SK-N-SH treated with all-trans-retinoic acid at 6 μM for 48 hours (cell line): ENCODE data around the gene AOPEP.

Experiments
- ATAC-seq: fragments of 200-7000 bp; cut with Tn5 transposase; 3 replicates; pipeline ENCODE4 v1.9.1; 2020; ENCODE audit warnings: mild to moderate bottlenecking, moderate library complexity
- ARNTL ChIP-seq: fragments of 450-650 bp; formaldehyde crosslinking; IDR thresholded peaks from 2 replicates; pipeline ENCODE4 v1.5.0; 2020; ENCODE audit warnings: low read depth, mild to moderate bottlenecking, moderate library complexity, borderline replicate concordance
- BACH2 ChIP-seq: fragments of 250-450 bp; sonication (Bioruptor Pico); IDR thresholded peaks from 2 replicates; pipeline ENCODE4 v1.9.0; 2021; ENCODE audit warnings: mild to moderate bottlenecking, borderline replicate concordance
- CREB5 ChIP-seq: fragments of 250-450 bp; sonication (Bioruptor Pico); IDR thresholded peaks from 2 replicates; pipeline ENCODE4 v1.5.1; 2020; ENCODE audit warnings: low read depth, mild to moderate bottlenecking, moderate library complexity
- CSDC2 ChIP-seq: fragments of 250-450 bp; sonication (Bioruptor Pico); IDR thresholded peaks from 2 replicates; pipeline ENCODE4 v1.5.0; 2020; ENCODE audit warnings: mild to moderate bottlenecking, moderate library complexity
- CSRNP3 ChIP-seq: fragments of 250-450 bp; sonication (Bioruptor Pico); IDR thresholded peaks from 2 replicates; pipeline ENCODE4 v1.5.1; 2021; ENCODE audit warnings: mild to moderate bottlenecking, moderate library complexity
- ISL1 ChIP-seq: fragments of 250-450 bp; sonication (Bioruptor Pico); IDR thresholded peaks from 2 replicates; pipeline ENCODE4 v2.1.2; 2022; ENCODE audit warnings: mild to moderate bottlenecking, moderate library complexity
- OSR1 ChIP-seq: fragments of 250-450 bp; sonication (Bioruptor Pico); IDR thresholded peaks from 2 replicates; pipeline ENCODE4 v1.8.0; 2022; ENCODE audit warnings: moderate library complexity, mild to moderate bottlenecking, inconsistent platforms
- PATZ1 ChIP-seq: fragments of 250-450 bp; sonication (Bioruptor Pico); IDR thresholded peaks from 2 replicates; pipeline ENCODE4 v1.8.0; 2020; ENCODE audit warnings: mild to moderate bottlenecking, moderate library complexity, borderline replicate concordance
- POU6F1 ChIP-seq: fragments of 250-450 bp; sonication (Bioruptor Pico); IDR thresholded peaks from 2 replicates; pipeline ENCODE4 v1.8.0; 2021; ENCODE audit warnings: low read depth, mild to moderate bottlenecking, moderate library complexity, borderline replicate concordance
- PPARA ChIP-seq: fragments of 250-450 bp; sonication (Bioruptor Pico); IDR thresholded peaks from 2 replicates; pipeline ENCODE4 v1.5.0; 2020; ENCODE audit warnings: mild to moderate bottlenecking, borderline replicate concordance
- RARB ChIP-seq: fragments of 250-450 bp; sonication (Bioruptor Pico); IDR thresholded peaks from 2 replicates; pipeline ENCODE4 v1.8.0; 2021; ENCODE audit warnings: mild to moderate bottlenecking, moderate library complexity
- SNAI2 ChIP-seq: fragments of 250-450 bp; sonication (Bioruptor Pico); IDR thresholded peaks from 2 replicates; pipeline ENCODE4 v1.5.0; 2020; ENCODE audit warnings: mild to moderate bottlenecking, moderate library complexity
- TCF4 ChIP-seq: fragments of 250-450 bp; sonication (Bioruptor Pico); IDR thresholded peaks from 2 replicates; pipeline ENCODE4 v1.8.0; 2021; ENCODE audit warnings: mild to moderate bottlenecking, moderate library complexity, borderline replicate concordance
- TOX ChIP-seq: fragments of 250-450 bp; sonication (Bioruptor Pico); IDR thresholded peaks from 2 replicates; pipeline ENCODE4 v1.8.0; 2021; ENCODE audit warnings: mild to moderate bottlenecking, moderate library complexity, borderline replicate concordance
- TSHZ2 ChIP-seq: fragments of 250-450 bp; sonication (Bioruptor Pico); IDR thresholded peaks from 2 replicates; pipeline ENCODE4 v1.5.0; 2020; ENCODE audit warnings: mild to moderate bottlenecking, moderate library complexity
- ZC3H10 ChIP-seq: fragments of 250-450 bp; sonication (Bioruptor Pico); IDR thresholded peaks from 2 replicates; pipeline ENCODE4 v1.5.1; 2021; ENCODE audit warnings: mild to moderate bottlenecking, moderate library complexity
- ZFP3 ChIP-seq: fragments of 250-450 bp; sonication (Bioruptor Pico); IDR thresholded peaks from 2 replicates; pipeline ENCODE4 v1.5.0; 2020; ENCODE audit warnings: mild to moderate bottlenecking, moderate library complexity
- ZFP30 ChIP-seq: fragments of 450-650 bp; formaldehyde crosslinking; IDR thresholded peaks from 2 replicates; pipeline ENCODE4 v1.5.0; 2022; ENCODE audit warnings: mild to moderate bottlenecking, moderate library complexity
- ZNF565 ChIP-seq: fragments of 450-650 bp; formaldehyde crosslinking; conservative IDR thresholded peaks from 2 replicates; pipeline ENCODE4 v1.5.0; 2020; ENCODE audit warnings: low read depth, mild to moderate bottlenecking, moderate library complexity
- ZNF70 ChIP-seq: fragments of 450-650 bp; formaldehyde crosslinking; IDR thresholded peaks from 2 replicates; pipeline ENCODE4 v1.5.0; 2020; ENCODE audit warnings: mild to moderate bottlenecking, moderate library complexity
- ZNF8 ChIP-seq: fragments of 450-650 bp; formaldehyde crosslinking; IDR thresholded peaks from 2 replicates; pipeline ENCODE4 v1.5.0; 2020; ENCODE audit warnings: mild to moderate bottlenecking, moderate library complexity

The AOPEP gene

GRCh38 chr9:94819161-94819687, 92.7 kb downstream of the AOPEP start:
- no peak for ATAC-seq
- TF ChIP-seq CSDC2 (CRISPR knock-in tag) (no peak), ARNTL (no peak), SNAI2 (no peak), RARB (CRISPR knock-in tag) (no peak), PPARA (CRISPR knock-in tag) (no peak), ZNF8 (CRISPR knock-in tag) (no peak), TOX (CRISPR knock-in tag) (no peak), ISL1 (CRISPR knock-in tag) (no peak), CSRNP3 (CRISPR knock-in tag) (no peak), BACH2 (CRISPR knock-in tag) (no peak), PATZ1 (CRISPR knock-in tag) (no peak), TSHZ2 (CRISPR knock-in tag) (no peak), POU6F1 (no peak), ZNF565 (CRISPR knock-in tag) (no peak), ZNF70 (CRISPR knock-in tag) (no peak), CREB5 (no peak), ZFP3 (CRISPR knock-in tag) (no peak), ZFP30 (CRISPR knock-in tag) (no peak), ZC3H10 (CRISPR knock-in tag) (no peak)

GRCh38 chr9:94821098-94821887, 94.8 kb downstream of the AOPEP start:
- TF ChIP-seq TCF4 (CRISPR knock-in tag) (no peak), CREB5 (no peak), PATZ1 (CRISPR knock-in tag) (no peak), RARB (CRISPR knock-in tag) (no peak), OSR1 (CRISPR knock-in tag) (no peak), CSDC2 (CRISPR knock-in tag) (no peak), ZNF70 (CRISPR knock-in tag) (no peak), ARNTL (no peak), ISL1 (CRISPR knock-in tag) (no peak), TOX (CRISPR knock-in tag) (no peak)
- ATAC-seq = no peak
